Naive B cell (primary cell): ENCODE measurements around the gene TASP1. TPM values are rescaled to one million over a fixed set of nuclear protein-coding genes. Genes with fewer than 3 reads are reported as not detected.
"Not testable (repeated sequence)": the region's sequence is repeated elsewhere in the genome, so short reads cannot be mapped to it uniquely, and the experiment has no call there.

ENCODE experiments used
- ATAC-seq, 2 donors: fragments of 150-1000 bp; cut with Tn5 transposase; 2 replicates each; pipeline ENCODE4 v1.10.0; 2021; ENCODE audit warnings: low read depth in 2 of 2, mild to moderate bottlenecking in 2 of 2, moderate library complexity in 2 of 2
- DNase-seq: peaks from one replicate; pipeline ENCODE4 v3.0.0; 2022
- H3K27ac Mint-ChIP-seq, 6 donors: one replicate each; pipeline ENCODE4 v1.8.0; 2020 to 2022; ENCODE audit warnings: mild to moderate bottlenecking in 6 of 6, mixed read lengths in 6 of 6, moderate library complexity in 5 of 6, inconsistent platforms in 2 of 6
- H3K27me3 Mint-ChIP-seq, 3 donors: one replicate each; pipeline ENCODE4 v1.8.0; 2021 to 2022; ENCODE audit warnings: mixed read lengths in 3 of 3, mild to moderate bottlenecking in 1 of 3
- H3K36me3 Mint-ChIP-seq, 2 donors: one replicate each; pipeline ENCODE4 v1.8.0; 2020 to 2022; ENCODE audit warnings: mixed read lengths in 2 of 2, inconsistent platforms in 1 of 2, mild to moderate bottlenecking in 1 of 2
- H3K4me1 Mint-ChIP-seq, 3 donors: one replicate each; pipeline ENCODE4 v1.8.0; 2020 to 2022; ENCODE audit warnings: mixed read lengths in 3 of 3, inconsistent platforms in 1 of 3, mild to moderate bottlenecking in 1 of 3, moderate library complexity in 1 of 3
- H3K4me3 Mint-ChIP-seq, 8 donors: one replicate each; pipeline ENCODE4 v1.8.0; 2020 to 2022; ENCODE audit warnings: mild to moderate bottlenecking in 8 of 8, mixed read lengths in 8 of 8, moderate library complexity in 8 of 8, inconsistent platforms in 2 of 8
- H3K9me3 Mint-ChIP-seq, 7 donors: one replicate each; pipeline ENCODE4 v1.8.0; 2020 to 2022; ENCODE audit warnings: mixed read lengths in 7 of 7, mild to moderate bottlenecking in 5 of 7, inconsistent platforms in 2 of 7, moderate library complexity in 1 of 7
- polyA plus RNA-seq, 6 donors: library from polyadenylated mRNA; unstranded; fragments of 300-500 nt; fragmentation: Illumina TruSeq; gene quantifications; one replicate each; pipeline ENCODE4 v1.2.3, GENCODE V29; 2021; ENCODE audit warnings: low read depth in 6 of 6

The TASP1 gene
- polyA plus RNA-seq, 6 donors from 2014 or later = 12.8 to 20.7 (median 15.0) TPM

GRCh38 chr20:13402986-13403385 lies 235.7 kb downstream of the TASP1 start:
- Mint-ChIP-seq H3K4me1 (no peaks in the 10 kb centered on the region), H3K4me3 (no peak overlapping the region), H3K27ac (no peak overlapping the region), H3K27me3 (no peaks in the 10 kb centered on the region), H3K36me3 (peaks cover 8 to 9% of the 10 kb centered on the region in 2 donors), H3K9me3 (no peaks in the 10 kb centered on the region)
- ATAC-seq = no peak
- DNase-seq = no peak

- ATAC-seq = no peak
- no peaks in the 10 kb centered on the region for H3K27me3 Mint-ChIP-seq
- no peak overlapping the region for H3K4me3 Mint-ChIP-seq
- no peak for DNase-seq
- no peaks in the 10 kb centered on the region for H3K4me1 Mint-ChIP-seq
- no peaks in the 10 kb centered on the region for H3K9me3 Mint-ChIP-seq
- no peak overlapping the region for H3K27ac Mint-ChIP-seq
- H3K36me3 Mint-ChIP-seq = peaks cover 11 to 12% of the 10 kb centered on the region in 2 donors
Measured at GRCh38 chr20:13402171-13402760, 236.5 kb downstream of the TASP1 start.

- Mint-ChIP-seq H3K9me3 (no peaks in the 10 kb centered on the region), H3K36me3 (peaks cover 12 to 15% of the 10 kb centered on the region in 2 donors), H3K27ac (no peak overlapping the region), H3K27me3 (no peaks in the 10 kb centered on the region), H3K4me3 (no peak overlapping the region), H3K4me1 (no peaks in the 10 kb centered on the region)
- DNase-seq (no peak), ATAC-seq (no peak)
Measured at GRCh38 chr20:13401596-13401995, 237.1 kb downstream of the TASP1 start.

GRCh38 chr20:13400453-13400852 lies 238.3 kb downstream of the TASP1 start:
- no peak for ATAC-seq
- no peaks in the 10 kb centered on the region for H3K4me1 Mint-ChIP-seq
- H3K9me3 Mint-ChIP-seq = no peaks in the 10 kb centered on the region
- H3K27ac Mint-ChIP-seq = no peak overlapping the region
- peaks cover 13 to 15% of the 10 kb centered on the region in 2 donors for H3K36me3 Mint-ChIP-seq
- no peak overlapping the region for H3K4me3 Mint-ChIP-seq
- no peaks in the 10 kb centered on the region for H3K27me3 Mint-ChIP-seq
- no peak for DNase-seq

- Mint-ChIP-seq H3K4me3 (no peak overlapping the region), H3K27ac (peak overlapping the region in 1 of 6 donors; percentile 12), H3K9me3 (no peaks in the 10 kb centered on the region), H3K27me3 (no peaks in the 10 kb centered on the region), H3K4me1 (no peaks in the 10 kb centered on the region), H3K36me3 (peaks cover 15 to 28% of the 10 kb centered on the region in 2 donors)
- ATAC-seq (no peak), DNase-seq (no peak)
Measured at GRCh38 chr20:13397300-13397724, 241.4 kb downstream of the TASP1 start.

GRCh38 chr20:13396826-13397225 lies 241.9 kb downstream of the TASP1 start:
- no peaks in the 10 kb centered on the region for H3K9me3 Mint-ChIP-seq
- no peak for ATAC-seq
- H3K36me3 Mint-ChIP-seq = peaks cover 15 to 32% of the 10 kb centered on the region in 2 donors
- no peaks in the 10 kb centered on the region for H3K27me3 Mint-ChIP-seq
- H3K4me1 Mint-ChIP-seq = no peaks in the 10 kb centered on the region
- H3K4me3 Mint-ChIP-seq = no peak overlapping the region
- DNase-seq = no peak
- no peak overlapping the region for H3K27ac Mint-ChIP-seq

GRCh38 chr20:13396022-13396421 lies 242.7 kb downstream of the TASP1 start:
- Mint-ChIP-seq H3K27ac (peak overlapping the region in 1 of 6 donors; percentile 70), H3K27me3 (no peaks in the 10 kb centered on the region), H3K9me3 (no peaks in the 10 kb centered on the region), H3K4me3 (no peak overlapping the region), H3K4me1 (no peaks in the 10 kb centered on the region), H3K36me3 (peaks cover 19 to 39% of the 10 kb centered on the region in 2 donors)
- DNase-seq (no peak), ATAC-seq (no peak)

GRCh38 chr20:13395232-13395631 lies 243.5 kb downstream of the TASP1 start:
- no peak for ATAC-seq
- Mint-ChIP-seq H3K27me3 (no peaks in the 10 kb centered on the region), H3K36me3 (peaks cover 27 to 47% of the 10 kb centered on the region in 2 donors), H3K4me1 (no peaks in the 10 kb centered on the region), H3K4me3 (no peak overlapping the region), H3K27ac (no peak overlapping the region), H3K9me3 (peaks cover 0 to 3% (median 0%) of the 10 kb centered on the region in 7 donors)
- DNase-seq = no peak

- Mint-ChIP-seq H3K27me3 (no peaks in the 10 kb centered on the region), H3K4me1 (no peaks in the 10 kb centered on the region), H3K27ac (no peak overlapping the region), H3K4me3 (no peak overlapping the region), H3K9me3 (peaks cover 0 to 18% (median 8%) of the 10 kb centered on the region in 7 donors), H3K36me3 (peaks cover 23 to 59% of the 10 kb centered on the region in 2 donors)
- no peak for DNase-seq
- no peak for ATAC-seq
Measured at GRCh38 chr20:13392391-13392790, 246.3 kb downstream of the TASP1 start.

- Mint-ChIP-seq H3K4me1 (no peaks in the 10 kb centered on the region), H3K27me3 (no peaks in the 10 kb centered on the region), H3K4me3 (no peak overlapping the region), H3K27ac (no peak overlapping the region), H3K36me3 (peaks cover 40 to 77% of the 10 kb centered on the region in 2 donors), H3K9me3 (peaks cover 2 to 33% (median 10%) of the 10 kb centered on the region in 7 donors)
- no peak for DNase-seq
- no peak for ATAC-seq
Measured at GRCh38 chr20:13389115-13389514, 249.6 kb downstream of the TASP1 start.

GRCh38 chr20:13384132-13384531 lies 254.6 kb downstream of the TASP1 start:
- ATAC-seq (no peak), DNase-seq (no peak)
- H3K27me3 Mint-ChIP-seq = no peaks in the 10 kb centered on the region
- peaks cover 0 to 4% (median 0%) of the 10 kb centered on the region in 3 donors for H3K4me1 Mint-ChIP-seq
- peaks cover 13 to 69% (median 43%) of the 10 kb centered on the region in 7 donors for H3K9me3 Mint-ChIP-seq
- H3K27ac Mint-ChIP-seq = no peak overlapping the region
- H3K4me3 Mint-ChIP-seq = no peak overlapping the region
- H3K36me3 Mint-ChIP-seq = peaks cover 43 to 54% of the 10 kb centered on the region in 2 donors

- ATAC-seq (no peak), DNase-seq (no peak)
- no peaks in the 10 kb centered on the region for H3K27me3 Mint-ChIP-seq
- no peak overlapping the region for H3K4me3 Mint-ChIP-seq
- peaks cover 0 to 4% (median 0%) of the 10 kb centered on the region in 3 donors for H3K4me1 Mint-ChIP-seq
- peaks cover 41 to 56% of the 10 kb centered on the region in 2 donors for H3K36me3 Mint-ChIP-seq
- no peak overlapping the region for H3K27ac Mint-ChIP-seq
- peaks cover 17 to 70% (median 48%) of the 10 kb centered on the region in 7 donors for H3K9me3 Mint-ChIP-seq
Measured at GRCh38 chr20:13382786-13383185, 255.9 kb downstream of the TASP1 start.

GRCh38 chr20:13380497-13381229 lies 258.1 kb downstream of the TASP1 start:
- not testable (repeated sequence) for H3K4me1 Mint-ChIP-seq, H3K4me3 Mint-ChIP-seq, H3K27ac Mint-ChIP-seq, ATAC-seq, H3K27me3 Mint-ChIP-seq, DNase-seq
- Mint-ChIP-seq H3K36me3 (peaks cover 23 to 44% of the 10 kb centered on the region in 2 donors), H3K9me3 (peaks cover 17 to 79% (median 66%) of the 10 kb centered on the region in 7 donors)

GRCh38 chr20:13373400-13373799 lies 265.3 kb downstream of the TASP1 start:
- no peak for ATAC-seq
- H3K36me3 Mint-ChIP-seq = peaks cover 10 to 25% of the 10 kb centered on the region in 2 donors
- H3K27me3 Mint-ChIP-seq = no peaks in the 10 kb centered on the region
- peaks cover 21 to 65% (median 42%) of the 10 kb centered on the region in 7 donors for H3K9me3 Mint-ChIP-seq
- H3K4me1 Mint-ChIP-seq = no peaks in the 10 kb centered on the region
- H3K27ac Mint-ChIP-seq = no peak overlapping the region
- no peak for DNase-seq
- no peak overlapping the region for H3K4me3 Mint-ChIP-seq
